Measurements from ENCODE around the gene PGBD1. TPM values are rescaled to one million over a fixed set of nuclear protein-coding genes. Genes with fewer than 3 reads are reported as not detected.

Gene PGBD1
- total and polyA plus RNA-seq, 2 of the 13 experiments (the other 11 are each of a cell fraction or from before 2014, with no cell fraction given): 3.6 to 6.9 TPM

GRCh38 chr6:28266962-28267694, 14.2 kb upstream of the PGBD1 start, which contains the start of gene ZSCAN26 (continued):
- peak; percentile 96 for TF ChIP-seq FOXC1 (CRISPR knock-in tag; IDR thresholded peaks at IDR 0.05; ENCODE audit: borderline replicate concordance)
- TF ChIP-seq, protein P1, sequence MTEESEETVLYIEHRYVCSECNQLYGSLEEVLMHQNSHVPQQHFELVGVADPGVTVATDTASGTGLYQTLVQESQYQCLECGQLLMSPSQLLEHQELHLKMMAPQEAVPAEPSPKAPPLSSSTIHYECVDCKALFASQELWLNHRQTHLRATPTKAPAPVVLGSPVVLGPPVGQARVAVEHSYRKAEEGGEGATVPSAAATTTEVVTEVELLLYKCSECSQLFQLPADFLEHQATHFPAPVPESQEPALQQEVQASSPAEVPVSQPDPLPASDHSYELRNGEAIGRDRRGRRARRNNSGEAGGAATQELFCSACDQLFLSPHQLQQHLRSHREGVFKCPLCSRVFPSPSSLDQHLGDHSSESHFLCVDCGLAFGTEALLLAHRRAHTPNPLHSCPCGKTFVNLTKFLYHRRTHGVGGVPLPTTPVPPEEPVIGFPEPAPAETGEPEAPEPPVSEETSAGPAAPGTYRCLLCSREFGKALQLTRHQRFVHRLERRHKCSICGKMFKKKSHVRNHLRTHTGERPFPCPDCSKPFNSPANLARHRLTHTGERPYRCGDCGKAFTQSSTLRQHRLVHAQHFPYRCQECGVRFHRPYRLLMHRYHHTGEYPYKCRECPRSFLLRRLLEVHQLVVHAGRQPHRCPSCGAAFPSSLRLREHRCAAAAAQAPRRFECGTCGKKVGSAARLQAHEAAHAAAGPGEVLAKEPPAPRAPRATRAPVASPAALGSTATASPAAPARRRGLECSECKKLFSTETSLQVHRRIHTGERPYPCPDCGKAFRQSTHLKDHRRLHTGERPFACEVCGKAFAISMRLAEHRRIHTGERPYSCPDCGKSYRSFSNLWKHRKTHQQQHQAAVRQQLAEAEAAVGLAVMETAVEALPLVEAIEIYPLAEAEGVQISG (CRISPR knock-in tag; IDR thresholded peaks at IDR 0.05): peak; percentile 100
- no peak for TF ChIP-seq AKAP8 (CRISPR knock-in tag; IDR thresholded peaks at IDR 0.05)
- TF ChIP-seq, protein P2, sequence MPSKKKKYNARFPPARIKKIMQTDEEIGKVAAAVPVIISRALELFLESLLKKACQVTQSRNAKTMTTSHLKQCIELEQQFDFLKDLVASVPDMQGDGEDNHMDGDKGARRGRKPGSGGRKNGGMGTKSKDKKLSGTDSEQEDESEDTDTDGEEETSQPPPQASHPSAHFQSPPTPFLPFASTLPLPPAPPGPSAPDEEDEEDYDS (CRISPR knock-in tag; IDR thresholded peaks at IDR 0.05): peak; percentile 80
- TF ChIP-seq KLF16 (CRISPR knock-in tag; IDR thresholded peaks at IDR 0.05): peak in 1 of 2 experiments; percentile 94; a peak in 2 of 4 replicates
- TF ChIP-seq ZFP62 (CRISPR knock-in tag; IDR thresholded peaks at IDR 0.05): no peak
- no peak for TF ChIP-seq ZNF75D (CRISPR knock-in tag; IDR thresholded peaks at IDR 0.05; ENCODE audit: borderline replicate concordance)
- TF ChIP-seq RARG (CRISPR knock-in tag; IDR thresholded peaks at IDR 0.05; ENCODE audit: low read depth): peak; percentile 88; the same call in 1 of the 2 replicates
- TF ChIP-seq, protein P3, sequence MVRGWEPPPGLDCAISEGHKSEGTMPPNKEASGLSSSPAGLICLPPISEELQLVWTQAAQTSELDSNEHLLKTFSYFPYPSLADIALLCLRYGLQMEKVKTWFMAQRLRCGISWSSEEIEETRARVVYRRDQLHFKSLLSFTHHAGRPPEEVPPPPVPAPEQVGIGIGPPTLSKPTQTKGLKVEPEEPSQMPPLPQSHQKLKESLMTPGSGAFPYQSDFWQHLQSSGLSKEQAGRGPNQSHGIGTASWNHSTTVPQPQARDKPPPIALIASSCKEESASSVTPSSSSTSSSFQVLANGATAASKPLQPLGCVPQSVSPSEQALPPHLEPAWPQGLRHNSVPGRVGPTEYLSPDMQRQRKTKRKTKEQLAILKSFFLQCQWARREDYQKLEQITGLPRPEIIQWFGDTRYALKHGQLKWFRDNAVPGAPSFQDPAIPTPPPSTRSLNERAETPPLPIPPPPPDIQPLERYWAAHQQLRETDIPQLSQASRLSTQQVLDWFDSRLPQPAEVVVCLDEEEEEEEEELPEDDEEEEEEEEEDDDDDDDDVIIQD (CRISPR knock-in tag; IDR thresholded peaks at IDR 0.05; ENCODE audit: low read depth): peak; percentile 74
- TF ChIP-seq ZNF792 (CRISPR knock-in tag; IDR thresholded peaks at IDR 0.05): peak; percentile 57; the same call in 1 of the 2 replicates
- TF ChIP-seq ZNF512B (CRISPR knock-in tag; IDR thresholded peaks at IDR 0.05; ENCODE audit: borderline replicate concordance): peak; percentile 92; the same call in 1 of the 2 replicates
- TF ChIP-seq, protein P4, sequence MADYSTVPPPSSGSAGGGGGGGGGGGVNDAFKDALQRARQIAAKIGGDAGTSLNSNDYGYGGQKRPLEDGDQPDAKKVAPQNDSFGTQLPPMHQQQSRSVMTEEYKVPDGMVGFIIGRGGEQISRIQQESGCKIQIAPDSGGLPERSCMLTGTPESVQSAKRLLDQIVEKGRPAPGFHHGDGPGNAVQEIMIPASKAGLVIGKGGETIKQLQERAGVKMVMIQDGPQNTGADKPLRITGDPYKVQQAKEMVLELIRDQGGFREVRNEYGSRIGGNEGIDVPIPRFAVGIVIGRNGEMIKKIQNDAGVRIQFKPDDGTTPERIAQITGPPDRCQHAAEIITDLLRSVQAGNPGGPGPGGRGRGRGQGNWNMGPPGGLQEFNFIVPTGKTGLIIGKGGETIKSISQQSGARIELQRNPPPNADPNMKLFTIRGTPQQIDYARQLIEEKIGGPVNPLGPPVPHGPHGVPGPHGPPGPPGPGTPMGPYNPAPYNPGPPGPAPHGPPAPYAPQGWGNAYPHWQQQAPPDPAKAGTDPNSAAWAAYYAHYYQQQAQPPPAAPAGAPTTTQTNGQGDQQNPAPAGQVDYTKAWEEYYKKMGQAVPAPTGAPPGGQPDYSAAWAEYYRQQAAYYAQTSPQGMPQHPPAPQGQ (CRISPR knock-in tag; IDR thresholded peaks at IDR 0.05; ENCODE audit: borderline replicate concordance): no peak
- peak; percentile 96; the same call in 1 of the 2 replicates for TF ChIP-seq ZNF619 (CRISPR knock-in tag; IDR thresholded peaks at IDR 0.05)
- TF ChIP-seq, protein P5, sequence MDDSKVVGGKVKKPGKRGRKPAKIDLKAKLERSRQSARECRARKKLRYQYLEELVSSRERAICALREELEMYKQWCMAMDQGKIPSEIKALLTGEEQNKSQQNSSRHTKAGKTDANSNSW (CRISPR knock-in tag; IDR thresholded peaks at IDR 0.05; ENCODE audit: borderline replicate concordance): no peak
- TF ChIP-seq ZNF512 (CRISPR knock-in tag; IDR thresholded peaks at IDR 0.05): 0 out of 2 replicates have a peak, but pooled peaks have one; percentile 78
- peak; percentile 71; the same call in 1 of the 2 replicates for TF ChIP-seq ZNF3 (CRISPR knock-in tag; IDR thresholded peaks at IDR 0.05)

Data from HepG2 (cell line).